ENCODE measurements around the gene MEF2C. TPM values are rescaled to one million over a fixed set of nuclear protein-coding genes. Genes with fewer than 3 reads are reported as not detected.

Gene MEF2C
- total RNA-seq, 1 donor, result 30.0 TPM

DNA sequence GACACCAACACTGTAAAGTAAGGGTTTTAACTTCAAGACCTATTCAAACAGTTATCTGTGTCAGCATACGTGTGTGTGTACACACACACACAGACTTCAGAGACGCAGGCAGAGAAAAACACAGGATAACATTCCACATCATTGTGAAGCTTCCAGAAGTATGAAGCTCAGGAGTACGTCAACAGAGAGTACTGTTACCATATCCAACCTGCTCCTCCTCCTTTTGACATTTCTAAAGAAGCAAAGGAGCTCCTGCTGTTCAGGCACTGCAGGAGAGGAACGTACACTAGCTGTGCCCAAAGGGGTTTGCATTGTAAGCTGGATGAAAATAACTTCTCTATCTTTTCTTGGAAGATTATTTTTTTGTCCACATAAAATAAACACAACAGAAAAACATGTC is 180.7 kb downstream of the MEF2C start:
- Histone ChIP-seq H3K9me3 (ENCODE audit: low read depth, low read length) (no peaks in the 10 kb centered on the region), H3K27me3 (ENCODE audit: insufficient read depth, low read length) (peaks cover 53% of the 10 kb centered on the region), H3K4me3 (ENCODE audit: low read length) (no peak overlapping the region), H3K4me1 (ENCODE audit: insufficient read depth, low read length) (no peaks in the 10 kb centered on the region)

- Histone ChIP-seq H3K27me3 (ENCODE audit: insufficient read depth, low read length) (peaks cover 75% of the 10 kb centered on the region), H3K9me3 (ENCODE audit: low read depth, low read length) (no peaks in the 10 kb centered on the region), H3K4me3 (ENCODE audit: low read length) (no peak overlapping the region), H3K4me1 (ENCODE audit: insufficient read depth, low read length) (no peaks in the 10 kb centered on the region)
Measured at GRCh38 chr5:88700121-88700520, 182.9 kb downstream of the MEF2C start.

- Histone ChIP-seq H3K9me3 (ENCODE audit: low read depth, low read length) (no peaks in the 10 kb centered on the region), H3K27me3 (ENCODE audit: insufficient read depth, low read length) (peaks cover 86% of the 10 kb centered on the region), H3K4me3 (ENCODE audit: low read length) (no peak overlapping the region), H3K4me1 (ENCODE audit: insufficient read depth, low read length) (no peaks in the 10 kb centered on the region)
Measured at GRCh38 chr5:88698290-88698689, 184.7 kb downstream of the MEF2C start.

GRCh38 chr5:88696466-88696865 is 186.5 kb downstream of the MEF2C start:
- peaks cover 100% of the 10 kb centered on the region for H3K27me3 ChIP-seq (ENCODE audit: insufficient read depth, low read length)
- no peaks in the 10 kb centered on the region for H3K9me3 ChIP-seq (ENCODE audit: low read depth, low read length)
- no peak overlapping the region for H3K4me3 ChIP-seq (ENCODE audit: low read length)
- peaks cover 8% of the 10 kb centered on the region for H3K4me1 ChIP-seq (ENCODE audit: insufficient read depth, low read length)

DNA sequence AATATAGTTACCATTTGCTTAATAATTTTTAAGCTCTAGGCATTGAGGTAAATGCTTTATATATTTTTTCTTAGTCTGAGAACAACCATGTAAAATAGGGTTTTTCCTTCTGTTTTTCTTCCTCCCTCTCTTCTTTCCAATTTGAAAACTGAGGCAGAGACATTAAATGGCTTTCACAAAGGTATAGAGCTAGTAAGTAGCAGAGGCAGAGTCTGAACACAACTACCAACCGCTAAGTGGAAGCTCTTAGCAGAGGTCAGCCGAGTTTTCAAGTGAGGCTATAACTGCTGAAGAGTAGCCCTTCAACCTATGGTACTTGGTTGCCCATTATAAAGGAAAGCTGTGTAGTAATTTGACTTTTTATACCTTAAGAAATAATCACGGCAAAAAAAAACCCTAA is 187.1 kb downstream of the MEF2C start:
- peaks cover 11% of the 10 kb centered on the region for H3K4me1 ChIP-seq (ENCODE audit: insufficient read depth, low read length)
- H3K4me3 ChIP-seq (ENCODE audit: low read length), result no peak overlapping the region
- H3K9me3 ChIP-seq (ENCODE audit: low read depth, low read length), result no peaks in the 10 kb centered on the region
- H3K27me3 ChIP-seq (ENCODE audit: insufficient read depth, low read length), result peaks cover 100% of the 10 kb centered on the region

- H3K4me1 ChIP-seq (ENCODE audit: insufficient read depth, low read length), result peaks cover 18% of the 10 kb centered on the region
- no peaks in the 10 kb centered on the region for H3K9me3 ChIP-seq (ENCODE audit: low read depth, low read length)
- peaks cover 100% of the 10 kb centered on the region for H3K27me3 ChIP-seq (ENCODE audit: insufficient read depth, low read length)
- no peak overlapping the region for H3K4me3 ChIP-seq (ENCODE audit: low read length)
Measured at GRCh38 chr5:88695232-88695631, 187.8 kb downstream of the MEF2C start.

DNA sequence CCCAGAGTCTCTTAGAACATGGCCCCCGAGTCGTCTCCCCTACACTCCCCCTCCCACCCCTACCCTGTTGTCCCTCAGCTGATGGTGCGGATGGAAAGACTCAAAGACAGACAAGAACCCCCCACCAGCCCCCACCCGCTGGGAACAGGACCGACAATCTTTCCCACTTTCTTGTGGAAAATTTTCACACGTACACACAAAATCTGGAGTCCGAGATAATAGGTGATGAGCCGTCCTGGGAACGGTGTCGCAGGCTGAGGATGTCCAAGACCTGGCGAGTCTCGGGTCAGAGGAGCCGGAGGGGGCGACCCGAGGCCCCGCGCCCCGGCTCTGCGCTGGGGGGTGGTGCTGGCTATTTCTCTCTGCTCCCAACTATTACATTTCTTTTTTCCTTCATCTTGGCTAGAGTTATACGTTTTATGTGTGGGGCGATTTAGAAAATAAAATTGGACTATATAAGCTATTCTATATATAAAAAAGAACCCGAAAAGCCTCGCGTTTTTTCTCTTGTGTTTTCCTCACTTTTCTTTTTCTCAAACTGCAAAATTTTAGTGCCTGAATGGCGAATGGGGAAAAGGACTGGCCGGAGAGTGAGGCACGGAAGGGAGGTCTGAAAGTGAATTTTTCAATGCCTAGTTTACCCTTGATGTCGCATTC is 188.8 kb downstream of the MEF2C start:
- peaks cover 18% of the 10 kb centered on the region for H3K4me1 ChIP-seq (ENCODE audit: insufficient read depth, low read length)
- no peaks in the 10 kb centered on the region for H3K9me3 ChIP-seq (ENCODE audit: low read depth, low read length)
- H3K4me3 ChIP-seq (ENCODE audit: low read length), result no peak overlapping the region

DNA sequence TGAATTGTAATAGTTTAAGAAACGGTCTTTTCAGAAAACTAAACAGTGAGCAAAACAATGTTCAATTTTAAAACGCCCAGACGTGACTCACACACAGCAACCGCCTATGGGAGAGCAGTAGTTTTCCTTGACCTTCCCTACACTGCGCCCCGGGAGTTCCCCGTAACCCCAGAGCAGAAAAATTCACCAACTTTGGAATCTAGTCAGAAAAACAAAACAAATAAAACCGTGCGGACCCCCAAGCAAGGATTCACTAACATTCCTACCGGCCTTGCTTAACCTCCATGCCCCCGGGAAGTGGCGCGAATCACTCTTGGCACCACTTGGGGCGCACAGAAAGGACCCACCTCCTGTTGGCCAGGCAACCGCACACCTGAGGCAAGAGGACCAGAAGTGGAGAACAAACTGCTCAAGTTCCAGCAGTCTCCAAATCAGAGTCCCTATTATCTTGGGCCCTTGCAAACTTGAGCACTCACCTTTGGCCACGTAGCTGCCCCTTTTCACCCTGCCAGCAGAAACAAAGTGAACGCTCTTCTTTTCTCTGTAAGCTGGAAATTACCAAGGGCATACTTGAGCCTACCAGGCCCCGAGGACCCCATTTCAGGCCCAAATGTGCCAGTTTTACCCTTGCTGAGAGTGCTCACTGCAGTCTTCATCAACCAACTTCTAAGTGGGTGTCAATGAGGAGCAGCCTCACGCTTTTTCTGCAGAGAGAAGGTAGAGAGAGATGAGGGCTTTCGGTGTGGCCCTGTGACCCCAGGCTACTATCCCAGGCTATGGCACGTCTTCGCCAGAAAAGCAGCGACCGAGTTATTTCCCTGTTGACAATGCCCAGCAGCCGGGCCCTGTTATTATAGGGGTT is 189.7 kb downstream of the MEF2C start:
- no peaks in the 10 kb centered on the region for H3K9me3 ChIP-seq (ENCODE audit: low read depth, low read length)
- peaks cover 100% of the 10 kb centered on the region for H3K27me3 ChIP-seq (ENCODE audit: insufficient read depth, low read length)
- H3K4me3 ChIP-seq (ENCODE audit: low read length), result no peak overlapping the region
- peaks cover 18% of the 10 kb centered on the region for H3K4me1 ChIP-seq (ENCODE audit: insufficient read depth, low read length)

More for the DNA sequence above, 188.8 kb downstream of the MEF2C start:
- H3K27me3 ChIP-seq (ENCODE audit: insufficient read depth, low read length), result peaks cover 100% of the 10 kb centered on the region

- H3K4me3 ChIP-seq (ENCODE audit: low read length), result no peak overlapping the region
- H3K4me1 ChIP-seq (ENCODE audit: insufficient read depth, low read length), result peaks cover 18% of the 10 kb centered on the region
- H3K27me3 ChIP-seq (ENCODE audit: insufficient read depth, low read length), result peaks cover 100% of the 10 kb centered on the region
- no peaks in the 10 kb centered on the region for H3K9me3 ChIP-seq (ENCODE audit: low read depth, low read length)
Measured at GRCh38 chr5:88691945-88692868, 190.8 kb downstream of the MEF2C start.

DNA sequence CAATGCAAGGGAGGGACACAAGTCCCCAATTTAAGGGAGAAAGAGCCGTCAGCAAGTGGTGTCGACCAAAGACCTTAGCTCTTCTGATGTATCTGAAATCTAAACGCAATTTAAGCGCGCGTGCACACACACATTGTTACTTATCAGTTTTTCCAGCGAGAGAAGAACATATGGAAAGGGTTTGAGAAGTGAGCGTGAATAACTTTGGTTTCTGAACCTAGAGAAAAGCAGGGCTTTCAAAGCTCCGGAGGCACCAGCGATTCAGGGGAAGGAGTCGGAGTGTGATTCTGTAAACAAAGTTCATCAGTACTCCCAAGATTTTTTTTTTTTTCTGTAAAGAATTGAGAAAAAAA is 191.8 kb downstream of the MEF2C start:
- Histone ChIP-seq H3K4me1 (ENCODE audit: insufficient read depth, low read length) (peaks cover 18% of the 10 kb centered on the region), H3K9me3 (ENCODE audit: low read depth, low read length) (no peaks in the 10 kb centered on the region), H3K27me3 (ENCODE audit: insufficient read depth, low read length) (peaks cover 100% of the 10 kb centered on the region), H3K4me3 (ENCODE audit: low read length) (no peak overlapping the region)

- H3K4me3 ChIP-seq (ENCODE audit: low read length), result no peak overlapping the region
- H3K27me3 ChIP-seq (ENCODE audit: insufficient read depth, low read length), result peaks cover 100% of the 10 kb centered on the region
- peaks cover 18% of the 10 kb centered on the region for H3K4me1 ChIP-seq (ENCODE audit: insufficient read depth, low read length)
- no peaks in the 10 kb centered on the region for H3K9me3 ChIP-seq (ENCODE audit: low read depth, low read length)
Measured at GRCh38 chr5:88690409-88691229, 192.4 kb downstream of the MEF2C start.

DNA sequence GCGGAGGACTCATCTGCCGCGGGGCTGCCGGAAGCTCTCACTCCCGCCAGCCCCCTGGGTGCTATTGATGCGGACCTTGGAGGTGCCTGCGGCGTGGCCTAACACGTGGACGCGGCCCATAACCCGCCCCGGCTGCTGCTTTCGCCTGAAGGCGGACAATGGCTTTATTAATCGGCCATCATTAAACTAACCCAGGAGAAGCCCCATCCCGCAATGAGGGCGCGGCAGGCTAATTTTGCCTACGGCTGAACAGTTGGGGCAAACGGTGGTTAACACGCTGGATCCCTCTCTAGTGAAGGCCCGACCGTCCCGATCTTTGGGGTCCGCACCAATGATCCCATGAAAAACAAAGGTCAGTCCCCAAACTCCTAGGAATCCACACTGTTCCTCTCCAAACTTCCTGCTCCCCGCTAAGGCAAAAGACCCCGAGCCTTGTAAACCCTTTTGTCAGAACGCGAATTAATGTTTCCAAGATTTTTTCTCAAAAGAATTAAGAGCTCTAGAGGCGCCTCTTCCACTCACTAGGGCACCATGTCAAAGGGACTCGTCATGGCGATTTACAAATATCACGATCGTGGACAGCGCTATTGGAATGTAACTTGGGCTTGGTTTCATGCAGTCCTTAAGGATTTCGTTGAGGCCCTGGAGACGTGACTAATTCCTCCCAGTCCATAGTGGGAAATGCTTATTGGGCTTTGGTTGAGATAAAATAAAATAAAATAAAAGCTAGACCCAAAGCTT is 193.1 kb downstream of the MEF2C start:
- peaks cover 18% of the 10 kb centered on the region for H3K4me1 ChIP-seq (ENCODE audit: insufficient read depth, low read length)
- no peak overlapping the region for H3K4me3 ChIP-seq (ENCODE audit: low read length)
- H3K27me3 ChIP-seq (ENCODE audit: insufficient read depth, low read length), result peaks cover 100% of the 10 kb centered on the region
- no peaks in the 10 kb centered on the region for H3K9me3 ChIP-seq (ENCODE audit: low read depth, low read length)

DNA sequence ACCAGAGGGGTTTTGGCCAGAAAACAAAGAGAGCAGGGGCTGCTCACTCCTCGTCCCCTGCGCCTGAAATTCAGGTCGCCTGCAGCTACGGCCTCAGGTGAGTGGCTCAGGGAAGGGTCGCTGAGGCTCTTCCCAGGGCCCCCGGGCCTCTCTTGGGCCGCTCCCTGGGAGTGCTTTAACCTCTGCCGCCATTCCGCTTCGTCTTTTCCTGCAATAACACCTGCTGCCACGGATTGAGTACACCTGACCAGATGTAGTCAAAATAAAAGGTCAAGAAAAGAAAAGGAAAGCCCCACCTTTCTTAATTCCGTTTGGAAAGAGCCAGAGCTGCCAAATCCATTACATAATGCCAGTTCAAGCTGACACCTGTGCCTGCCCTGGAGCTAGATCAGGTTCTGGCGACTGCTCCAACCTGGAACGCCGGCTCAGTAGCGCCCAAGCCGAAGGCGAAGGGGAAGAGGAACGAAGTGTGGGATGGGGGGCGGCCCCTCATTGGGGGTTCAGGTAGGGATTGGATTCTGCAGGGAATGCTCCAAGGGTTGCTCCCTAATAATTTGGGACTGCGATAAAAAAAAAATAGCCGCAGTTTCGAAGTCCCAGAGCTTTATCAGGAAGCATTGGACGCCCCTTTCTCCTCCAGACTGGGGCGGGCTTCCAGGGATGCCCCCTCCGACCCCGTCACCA is 193.9 kb downstream of the MEF2C start:
- no peaks in the 10 kb centered on the region for H3K9me3 ChIP-seq (ENCODE audit: low read depth, low read length)
- peaks cover 18% of the 10 kb centered on the region for H3K4me1 ChIP-seq (ENCODE audit: insufficient read depth, low read length)
- H3K4me3 ChIP-seq (ENCODE audit: low read length), result no peak overlapping the region
- H3K27me3 ChIP-seq (ENCODE audit: insufficient read depth, low read length), result peaks cover 100% of the 10 kb centered on the region
